ENCODE data around the gene GRIK4. TPM values are rescaled to one million over a fixed set of nuclear protein-coding genes. Genes with fewer than 3 reads are reported as not detected.

The GRIK4 gene
- total and polyA plus RNA-seq, 12 donors: 0.33 to 4.8 (median 3.0) TPM

- intact Hi-C loops (cut with DNase I): no loop called here
- WGBS, 4 donors: 88 to 93% (median 92%) methylated on average over 12 to 13 of the region's 13 CpGs
These were observed 323.2 kb downstream of the GRIK4 start for GRCh38 chr11:120834686-120835210.

GRCh38 chr11:120835601-120836228 lies 324.2 kb downstream of the GRIK4 start:
- WGBS, 4 donors: 82 to 85% (median 84%) methylated on average over 11 of the region's 11 CpGs
- H3K9me3 ChIP-seq (replicated peaks in 1 of 3): no peaks in the 10 kb centered on the region
- no peak for TF ChIP-seq POLR2A (IDR thresholded peaks at IDR 0.05)
- H3K4me3 ChIP-seq: no peak overlapping the region
- H3K27me3 ChIP-seq: no peaks in the 10 kb centered on the region
- no peak for DNase-seq
- intact Hi-C loops (cut with DNase I): no loop called here
- no peak overlapping the region for H3K27ac ChIP-seq
- H3K36me3 ChIP-seq (replicated peaks in 1 of 2): no peaks in the 10 kb centered on the region
- H3K4me1 ChIP-seq (replicated peaks in 1 of 2): no peaks in the 10 kb centered on the region

More at GRCh38 chr11:120834686-120835210, 323.2 kb downstream of the GRIK4 start:
- Histone ChIP-seq H3K36me3 (replicated peaks in 1 of 2) (no peaks in the 10 kb centered on the region), H3K27ac (no peak overlapping the region), H3K9me3 (replicated peaks in 1 of 3) (no peaks in the 10 kb centered on the region), H3K27me3 (no peaks in the 10 kb centered on the region), H3K4me3 (no peak overlapping the region), H3K4me1 (replicated peaks in 1 of 2) (no peaks in the 10 kb centered on the region)
- TF ChIP-seq CTCF (IDR thresholded peaks at IDR 0.05) (no peak), POLR2A (IDR thresholded peaks at IDR 0.05) (no peak)
- no peak for DNase-seq

GRCh38 chr11:120837696-120838095 lies 326.1 kb downstream of the GRIK4 start:
- H3K27me3 ChIP-seq: no peaks in the 10 kb centered on the region
- H3K9me3 ChIP-seq (replicated peaks in 1 of 3): no peaks in the 10 kb centered on the region
- no peaks in the 10 kb centered on the region for H3K4me1 ChIP-seq (replicated peaks in 1 of 2)
- H3K36me3 ChIP-seq (replicated peaks in 1 of 2): no peaks in the 10 kb centered on the region
- 65 to 73% (median 68%) methylated on average over 4 of the region's 4 CpGs for WGBS, 4 donors
- TF ChIP-seq CTCF (IDR thresholded peaks at IDR 0.05) (no peak), POLR2A (IDR thresholded peaks at IDR 0.05) (no peak)
- H3K27ac ChIP-seq: no peak overlapping the region
- no peak overlapping the region for H3K4me3 ChIP-seq
- intact Hi-C loops (cut with DNase I): no loop called here
- DNase-seq: no peak

- no peaks in the 10 kb centered on the region for H3K9me3 ChIP-seq (replicated peaks in 1 of 3)
- 77 to 89% (median 87%) methylated on average over 3 of the region's 3 CpGs for WGBS, 4 donors
- no peaks in the 10 kb centered on the region for H3K27me3 ChIP-seq
- H3K4me1 ChIP-seq (replicated peaks in 1 of 2): no peaks in the 10 kb centered on the region
- no peaks in the 10 kb centered on the region for H3K36me3 ChIP-seq (replicated peaks in 1 of 2)
- no peak overlapping the region for H3K4me3 ChIP-seq
- intact Hi-C loops (cut with DNase I): no loop called here
- TF ChIP-seq POLR2A (IDR thresholded peaks at IDR 0.05): no peak
- TF ChIP-seq CTCF (IDR thresholded peaks at IDR 0.05): no peak
- no peak for DNase-seq
- no peak overlapping the region for H3K27ac ChIP-seq
These were observed 327.7 kb downstream of the GRIK4 start for GRCh38 chr11:120839201-120839600.
